ENCODE measurements around the gene BRD2. TPM values are rescaled to one million over a fixed set of nuclear protein-coding genes. Genes with fewer than 3 reads are reported as not detected.
A peak's percentile ranks its signal among the peaks of the same experiment; 100 is the strongest.

The BRD2 gene
- total RNA-seq, 1 experiment from 2014 or later = 222 TPM

GRCh38 chr6:32977272-32977952, 9.0 kb downstream of the BRD2 start:
- Mint-ChIP-seq H3K4me1 (peaks cover 50% of the 10 kb centered on the region), H3K27me3 (ENCODE audit: low read depth) (no peaks in the 10 kb centered on the region), H3K36me3 (peaks cover 98% of the 10 kb centered on the region), H3K27ac (peak overlapping the region; percentile 33; the same call in 1 of the 2 replicates), H3K9me3 (no peaks in the 10 kb centered on the region), H3K4me3 (no peak overlapping the region)
- TF ChIP-seq PRRX2 (CRISPR knock-in tag; IDR thresholded peaks at IDR 0.05) (no peak), KAT7 (CRISPR knock-in tag; IDR thresholded peaks at IDR 0.05; ENCODE audit: borderline replicate concordance) (no peak), MXD4 (CRISPR knock-in tag; IDR thresholded peaks at IDR 0.05; ENCODE audit: borderline replicate concordance) (no peak), JUN (CRISPR knock-in tag; IDR thresholded peaks at IDR 0.05) (no peak), ATF1 (CRISPR knock-in tag; IDR thresholded peaks at IDR 0.05) (no peak), NR3C1 (CRISPR knock-in tag; conservative IDR thresholded peaks at IDR 0.05; ENCODE audit: low read depth) (no peak)
- TF ChIP-seq, protein P1, sequence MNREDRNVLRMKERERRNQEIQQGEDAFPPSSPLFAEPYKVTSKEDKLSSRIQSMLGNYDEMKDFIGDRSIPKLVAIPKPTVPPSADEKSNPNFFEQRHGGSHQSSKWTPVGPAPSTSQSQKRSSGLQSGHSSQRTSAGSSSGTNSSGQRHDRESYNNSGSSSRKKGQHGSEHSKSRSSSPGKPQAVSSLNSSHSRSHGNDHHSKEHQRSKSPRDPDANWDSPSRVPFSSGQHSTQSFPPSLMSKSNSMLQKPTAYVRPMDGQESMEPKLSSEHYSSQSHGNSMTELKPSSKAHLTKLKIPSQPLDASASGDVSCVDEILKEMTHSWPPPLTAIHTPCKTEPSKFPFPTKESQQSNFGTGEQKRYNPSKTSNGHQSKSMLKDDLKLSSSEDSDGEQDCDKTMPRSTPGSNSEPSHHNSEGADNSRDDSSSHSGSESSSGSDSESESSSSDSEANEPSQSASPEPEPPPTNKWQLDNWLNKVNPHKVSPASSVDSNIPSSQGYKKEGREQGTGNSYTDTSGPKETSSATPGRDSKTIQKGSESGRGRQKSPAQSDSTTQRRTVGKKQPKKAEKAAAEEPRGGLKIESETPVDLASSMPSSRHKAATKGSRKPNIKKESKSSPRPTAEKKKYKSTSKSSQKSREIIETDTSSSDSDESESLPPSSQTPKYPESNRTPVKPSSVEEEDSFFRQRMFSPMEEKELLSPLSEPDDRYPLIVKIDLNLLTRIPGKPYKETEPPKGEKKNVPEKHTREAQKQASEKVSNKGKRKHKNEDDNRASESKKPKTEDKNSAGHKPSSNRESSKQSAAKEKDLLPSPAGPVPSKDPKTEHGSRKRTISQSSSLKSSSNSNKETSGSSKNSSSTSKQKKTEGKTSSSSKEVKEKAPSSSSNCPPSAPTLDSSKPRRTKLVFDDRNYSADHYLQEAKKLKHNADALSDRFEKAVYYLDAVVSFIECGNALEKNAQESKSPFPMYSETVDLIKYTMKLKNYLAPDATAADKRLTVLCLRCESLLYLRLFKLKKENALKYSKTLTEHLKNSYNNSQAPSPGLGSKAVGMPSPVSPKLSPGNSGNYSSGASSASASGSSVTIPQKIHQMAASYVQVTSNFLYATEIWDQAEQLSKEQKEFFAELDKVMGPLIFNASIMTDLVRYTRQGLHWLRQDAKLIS (CRISPR knock-in tag; IDR thresholded peaks at IDR 0.05; ENCODE audit: borderline replicate concordance) = no peak
- TF ChIP-seq, protein P2, sequence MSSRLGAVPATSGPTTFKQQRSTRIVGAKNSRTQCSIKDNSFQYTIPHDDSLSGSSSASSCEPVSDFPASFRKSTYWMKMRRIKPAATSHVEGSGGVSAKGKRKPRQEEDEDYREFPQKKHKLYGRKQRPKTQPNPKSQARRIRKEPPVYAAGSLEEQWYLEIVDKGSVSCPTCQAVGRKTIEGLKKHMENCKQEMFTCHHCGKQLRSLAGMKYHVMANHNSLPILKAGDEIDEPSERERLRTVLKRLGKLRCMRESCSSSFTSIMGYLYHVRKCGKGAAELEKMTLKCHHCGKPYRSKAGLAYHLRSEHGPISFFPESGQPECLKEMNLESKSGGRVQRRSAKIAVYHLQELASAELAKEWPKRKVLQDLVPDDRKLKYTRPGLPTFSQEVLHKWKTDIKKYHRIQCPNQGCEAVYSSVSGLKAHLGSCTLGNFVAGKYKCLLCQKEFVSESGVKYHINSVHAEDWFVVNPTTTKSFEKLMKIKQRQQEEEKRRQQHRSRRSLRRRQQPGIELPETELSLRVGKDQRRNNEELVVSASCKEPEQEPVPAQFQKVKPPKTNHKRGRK (CRISPR knock-in tag; IDR thresholded peaks at IDR 0.05; ENCODE audit: borderline replicate concordance) = no peak
- ATAC-seq (no peak), DNase-seq (ENCODE audit: low spot score) (no peak)
- ChIA-PET CTCF (no interaction called here), POLR2A (interaction anchor here (1.5 kb wide), 1 partner anchor 10 kb away, joined by 3 read pairs; no protein-coding TSS in a partner anchor)

DNA sequence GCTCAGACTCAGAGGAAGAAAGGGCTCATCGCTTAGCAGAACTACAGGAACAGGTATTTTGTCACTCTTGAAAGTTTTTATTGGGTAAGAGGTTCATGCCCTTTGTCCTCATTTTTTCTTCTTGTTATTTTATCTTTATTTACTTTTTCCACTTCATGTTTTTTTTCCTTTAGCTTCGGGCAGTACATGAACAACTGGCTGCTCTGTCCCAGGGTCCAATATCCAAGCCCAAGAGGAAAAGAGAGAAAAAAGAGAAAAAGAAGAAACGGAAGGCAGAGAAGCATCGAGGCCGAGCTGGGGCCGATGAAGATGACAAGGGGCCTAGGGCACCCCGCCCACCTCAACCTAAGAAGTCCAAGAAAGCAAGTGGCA, 9.5 kb downstream of the BRD2 start:
- Mint-ChIP-seq H3K27ac (0 out of 2 replicates have a peak overlapping the region, but pooled peaks have one; percentile 33), H3K9me3 (no peaks in the 10 kb centered on the region), H3K27me3 (ENCODE audit: low read depth) (no peaks in the 10 kb centered on the region), H3K36me3 (peaks cover 92% of the 10 kb centered on the region), H3K4me1 (peaks cover 50% of the 10 kb centered on the region), H3K4me3 (no peak overlapping the region)
- ChIA-PET CTCF (interaction anchor here (1.2 kb wide), 1 partner anchor 140 kb away, joined by 3 read pairs; the partner anchor contains the start of gene TAP2), POLR2A (interaction anchor here (1.5 kb wide), 1 partner anchor 11 kb away, joined by 3 read pairs; no protein-coding TSS in a partner anchor)
- ATAC-seq = no peak
- TF ChIP-seq JUN (CRISPR knock-in tag; IDR thresholded peaks at IDR 0.05) = no peak
- no peak for DNase-seq (ENCODE audit: low spot score)

DNA sequence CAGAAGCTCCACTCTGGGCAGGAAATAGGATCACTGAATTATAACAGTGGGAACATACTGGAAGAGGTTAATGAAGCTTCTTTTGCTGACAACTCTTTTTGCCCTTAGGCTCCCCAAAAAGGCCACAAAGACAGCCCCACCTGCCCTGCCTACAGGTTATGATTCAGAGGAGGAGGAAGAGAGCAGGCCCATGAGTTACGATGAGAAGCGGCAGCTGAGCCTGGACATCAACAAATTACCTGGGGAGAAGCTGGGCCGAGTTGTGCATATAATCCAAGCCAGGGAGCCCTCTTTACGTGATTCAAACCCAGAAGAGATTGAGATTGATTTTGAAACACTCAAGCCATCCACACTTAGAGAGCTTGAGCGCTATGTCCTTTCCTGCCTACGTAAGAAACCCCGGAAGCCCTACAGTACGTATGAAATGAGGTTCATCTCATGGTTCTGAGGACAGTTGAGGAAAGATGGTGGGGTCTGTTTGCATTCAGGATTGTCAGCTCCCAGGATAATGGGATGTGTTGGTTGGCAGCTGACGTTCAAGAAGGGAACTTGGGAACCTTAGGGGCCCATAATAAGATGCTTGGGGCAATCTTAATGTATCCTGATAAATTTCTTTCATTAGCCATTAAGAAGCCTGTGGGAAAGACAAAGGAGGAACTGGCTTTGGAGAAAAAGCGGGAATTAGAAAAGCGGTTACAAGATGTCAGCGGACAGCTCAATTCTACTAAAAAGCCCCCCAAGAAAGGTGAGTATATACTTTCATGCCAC, 11.5 kb downstream of the BRD2 start:
- ChIA-PET CTCF (interaction anchor here (0.9 to 6.9 kb wide), 4 partner anchors 11 to 46 kb away, joined by 3 to 128 read pairs (median 6); partner anchors contain the start of gene HLA-DMA), POLR2A (interaction anchor here (6.5 kb wide), 1 partner anchor 10 kb away, joined by 146 read pairs; the partner anchor contains the start of gene BRD2)
- TF ChIP-seq, protein P3, sequence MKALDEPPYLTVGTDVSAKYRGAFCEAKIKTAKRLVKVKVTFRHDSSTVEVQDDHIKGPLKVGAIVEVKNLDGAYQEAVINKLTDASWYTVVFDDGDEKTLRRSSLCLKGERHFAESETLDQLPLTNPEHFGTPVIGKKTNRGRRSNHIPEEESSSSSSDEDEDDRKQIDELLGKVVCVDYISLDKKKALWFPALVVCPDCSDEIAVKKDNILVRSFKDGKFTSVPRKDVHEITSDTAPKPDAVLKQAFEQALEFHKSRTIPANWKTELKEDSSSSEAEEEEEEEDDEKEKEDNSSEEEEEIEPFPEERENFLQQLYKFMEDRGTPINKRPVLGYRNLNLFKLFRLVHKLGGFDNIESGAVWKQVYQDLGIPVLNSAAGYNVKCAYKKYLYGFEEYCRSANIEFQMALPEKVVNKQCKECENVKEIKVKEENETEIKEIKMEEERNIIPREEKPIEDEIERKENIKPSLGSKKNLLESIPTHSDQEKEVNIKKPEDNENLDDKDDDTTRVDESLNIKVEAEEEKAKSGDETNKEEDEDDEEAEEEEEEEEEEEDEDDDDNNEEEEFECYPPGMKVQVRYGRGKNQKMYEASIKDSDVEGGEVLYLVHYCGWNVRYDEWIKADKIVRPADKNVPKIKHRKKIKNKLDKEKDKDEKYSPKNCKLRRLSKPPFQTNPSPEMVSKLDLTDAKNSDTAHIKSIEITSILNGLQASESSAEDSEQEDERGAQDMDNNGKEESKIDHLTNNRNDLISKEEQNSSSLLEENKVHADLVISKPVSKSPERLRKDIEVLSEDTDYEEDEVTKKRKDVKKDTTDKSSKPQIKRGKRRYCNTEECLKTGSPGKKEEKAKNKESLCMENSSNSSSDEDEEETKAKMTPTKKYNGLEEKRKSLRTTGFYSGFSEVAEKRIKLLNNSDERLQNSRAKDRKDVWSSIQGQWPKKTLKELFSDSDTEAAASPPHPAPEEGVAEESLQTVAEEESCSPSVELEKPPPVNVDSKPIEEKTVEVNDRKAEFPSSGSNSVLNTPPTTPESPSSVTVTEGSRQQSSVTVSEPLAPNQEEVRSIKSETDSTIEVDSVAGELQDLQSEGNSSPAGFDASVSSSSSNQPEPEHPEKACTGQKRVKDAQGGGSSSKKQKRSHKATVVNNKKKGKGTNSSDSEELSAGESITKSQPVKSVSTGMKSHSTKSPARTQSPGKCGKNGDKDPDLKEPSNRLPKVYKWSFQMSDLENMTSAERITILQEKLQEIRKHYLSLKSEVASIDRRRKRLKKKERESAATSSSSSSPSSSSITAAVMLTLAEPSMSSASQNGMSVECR (CRISPR knock-in tag; IDR thresholded peaks at IDR 0.05; ENCODE audit: borderline replicate concordance) = no peak
- no peak for TF ChIP-seq PREB (CRISPR knock-in tag; IDR thresholded peaks at IDR 0.05; ENCODE audit: borderline replicate concordance)
- no peak for TF ChIP-seq SOX15 (CRISPR knock-in tag; IDR thresholded peaks at IDR 0.05)
- TF ChIP-seq GABPB1 (CRISPR knock-in tag; IDR thresholded peaks at IDR 0.05) = no peak
- TF ChIP-seq CREB1 (CRISPR knock-in tag; IDR thresholded peaks at IDR 0.05) = no peak
- no peak for TF ChIP-seq KAT7 (CRISPR knock-in tag; IDR thresholded peaks at IDR 0.05; ENCODE audit: borderline replicate concordance)
- H3K27me3 Mint-ChIP-seq (ENCODE audit: low read depth) = no peaks in the 10 kb centered on the region
- no peak overlapping the region for H3K4me3 Mint-ChIP-seq
- no peaks in the 10 kb centered on the region for H3K9me3 Mint-ChIP-seq
- no peak for ATAC-seq
- H3K36me3 Mint-ChIP-seq = peaks cover 73% of the 10 kb centered on the region
- H3K27ac Mint-ChIP-seq = peak overlapping the region; percentile 5; the same call in 1 of the 2 replicates
- peaks cover 49% of the 10 kb centered on the region for H3K4me1 Mint-ChIP-seq
- DNase-seq (ENCODE audit: low spot score) = no peak

All from WTC11 (cell line).